Activated CD4-positive, alpha-beta T cell treated with anti-CD3 and anti-CD28 coated beads, Interleukin-2, amount 10 ng/mL, durations not matched to agents 24 days and 14 days (primary cell): ENCODE results near the gene ASXL2. TPM values are rescaled to one million over a fixed set of nuclear protein-coding genes. Genes with fewer than 3 reads are reported as not detected.
"Not testable (repeated sequence)": the region's sequence is repeated elsewhere in the genome, so short reads cannot be mapped to it uniquely, and the experiment has no call there.

ENCODE experiments used
- DNase-seq: peaks from one replicate; pipeline ENCODE4 v3.0.0; 2022
- H3K27ac Mint-ChIP-seq: one replicate; pipeline ENCODE4 v1.8.0; 2022; ENCODE audit warnings: mild to moderate bottlenecking, mixed read lengths
- H3K27me3 Mint-ChIP-seq: one replicate; pipeline ENCODE4 v1.8.0; 2022; ENCODE audit warnings: mixed read lengths
- H3K36me3 Mint-ChIP-seq: one replicate; pipeline ENCODE4 v1.8.0; 2022; ENCODE audit warnings: low read depth, mild to moderate bottlenecking, mixed read lengths
- H3K4me1 Mint-ChIP-seq: one replicate; pipeline ENCODE4 v1.8.0; 2021; ENCODE audit warnings: mixed read lengths
- H3K4me3 Mint-ChIP-seq: one replicate; pipeline ENCODE4 v1.8.0; 2022; ENCODE audit warnings: mild to moderate bottlenecking, moderate library complexity, mixed read lengths
- H3K9me3 Mint-ChIP-seq: one replicate; pipeline ENCODE4 v1.8.0; 2021; ENCODE audit warnings: mixed read lengths
- intact Hi-C: fragments of 100-400 bp; cut with micrococcal nuclease; formaldehyde crosslinking; loops from one replicate; pipeline ENCODE4 v1.15.1; 2023
- total RNA-seq: library from RNA; stranded (reverse); gene quantifications from 2 replicates; pipeline ENCODE4 v1.2.3, GENCODE V29; 2022

Gene ASXL2
- total RNA-seq, 1 donor from 2014 or later: 57.4 TPM

DNA sequence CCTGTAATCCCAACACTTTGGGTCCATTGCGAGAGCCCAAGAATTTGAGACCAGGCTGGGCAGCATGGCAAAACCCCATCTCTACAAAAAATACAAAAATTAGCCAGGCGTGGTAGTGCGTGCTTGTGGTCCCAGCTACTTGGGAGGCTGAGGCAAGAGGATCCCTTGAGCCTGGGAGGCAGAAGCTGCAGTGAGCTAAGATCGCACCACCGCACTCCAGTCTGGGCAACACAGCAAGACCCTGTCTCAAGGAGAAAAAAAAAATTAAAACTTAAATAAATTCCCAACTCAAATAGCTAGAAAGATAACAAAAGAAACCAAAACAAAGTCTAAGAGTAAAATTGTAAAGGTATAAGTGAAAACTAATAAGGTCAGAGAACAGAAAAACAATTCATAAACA lies 6.2 kb downstream of the ASXL2 start:
- H3K27me3 Mint-ChIP-seq: no peaks in the 10 kb centered on the region
- H3K4me1 Mint-ChIP-seq: peaks cover 16% of the 10 kb centered on the region
- H3K4me3 Mint-ChIP-seq: no peak overlapping the region
- H3K9me3 Mint-ChIP-seq: no peaks in the 10 kb centered on the region
- no peak for DNase-seq
- intact Hi-C loops: loop anchor here (10.0 kb wide), 2 partner anchors 193 to 373 kb away; partner anchors contain the start of genes HADHA and HADHB
- peaks cover 30% of the 10 kb centered on the region for H3K36me3 Mint-ChIP-seq
- no peak overlapping the region for H3K27ac Mint-ChIP-seq

DNA sequence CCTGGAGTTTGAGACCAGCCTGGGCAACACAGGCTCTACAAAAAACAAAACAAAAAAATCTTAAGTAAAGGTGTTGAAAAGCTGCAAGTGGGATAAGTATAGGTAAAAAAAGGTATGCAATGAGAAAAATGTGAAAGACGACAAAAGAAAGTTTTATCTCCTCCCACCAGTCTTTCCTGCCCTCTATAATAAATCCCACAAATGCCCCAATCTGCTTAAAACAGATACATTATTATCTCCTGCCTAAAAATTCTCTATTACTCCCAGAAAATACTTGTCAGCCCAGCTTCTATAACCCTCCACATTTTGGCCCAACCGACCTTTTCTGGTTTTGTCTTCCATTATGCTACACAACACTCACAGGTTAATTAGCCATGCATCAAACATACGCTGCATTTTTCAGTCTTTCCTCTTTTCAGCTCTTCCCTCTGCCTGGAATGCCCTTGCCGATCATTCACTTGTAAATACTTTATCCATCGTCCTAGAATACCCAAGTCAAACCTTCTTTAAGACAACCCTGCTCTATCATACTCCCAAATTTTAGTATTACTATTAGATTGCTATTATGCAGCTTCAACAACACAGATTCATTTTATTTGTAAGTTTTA lies 10.8 kb downstream of the ASXL2 start:
- no peak overlapping the region for H3K4me3 Mint-ChIP-seq
- H3K36me3 Mint-ChIP-seq: peaks cover 27% of the 10 kb centered on the region
- H3K9me3 Mint-ChIP-seq: no peaks in the 10 kb centered on the region
- no peak for DNase-seq
- peaks cover 6% of the 10 kb centered on the region for H3K4me1 Mint-ChIP-seq
- intact Hi-C loops: no loop called here
- no peaks in the 10 kb centered on the region for H3K27me3 Mint-ChIP-seq
- H3K27ac Mint-ChIP-seq: no peak overlapping the region

DNA sequence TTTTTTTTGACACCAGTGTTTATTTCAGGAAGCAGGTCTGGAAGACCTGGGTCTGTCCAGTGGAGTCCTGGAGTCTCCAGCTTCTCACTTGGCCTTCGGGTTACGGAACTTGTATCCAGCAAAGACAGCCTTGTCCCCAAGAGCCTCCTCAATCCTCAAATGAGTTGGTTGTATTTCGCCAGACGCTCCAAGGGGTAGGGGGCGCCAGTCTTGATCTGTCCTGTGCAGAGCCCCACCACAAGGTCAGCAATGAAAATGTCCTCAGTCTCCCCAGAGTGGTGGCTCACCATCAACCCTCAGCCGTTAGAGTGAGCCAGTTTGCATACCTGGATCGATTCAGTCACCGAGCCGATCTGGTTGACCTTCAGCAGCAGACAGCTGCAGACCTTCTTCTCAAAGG lies 21.9 kb downstream of the ASXL2 start:
- Mint-ChIP-seq H3K36me3 (peaks cover 13% of the 10 kb centered on the region), H3K9me3 (no peaks in the 10 kb centered on the region), H3K27me3 (no peaks in the 10 kb centered on the region), H3K27ac (no peak overlapping the region), H3K4me1 (peaks cover 42% of the 10 kb centered on the region), H3K4me3 (no peak overlapping the region)
- no peak for DNase-seq
- intact Hi-C loops: loop anchor here (10.0 kb wide), 1 partner anchor 62 kb away; no protein-coding TSS in a partner anchor

DNA sequence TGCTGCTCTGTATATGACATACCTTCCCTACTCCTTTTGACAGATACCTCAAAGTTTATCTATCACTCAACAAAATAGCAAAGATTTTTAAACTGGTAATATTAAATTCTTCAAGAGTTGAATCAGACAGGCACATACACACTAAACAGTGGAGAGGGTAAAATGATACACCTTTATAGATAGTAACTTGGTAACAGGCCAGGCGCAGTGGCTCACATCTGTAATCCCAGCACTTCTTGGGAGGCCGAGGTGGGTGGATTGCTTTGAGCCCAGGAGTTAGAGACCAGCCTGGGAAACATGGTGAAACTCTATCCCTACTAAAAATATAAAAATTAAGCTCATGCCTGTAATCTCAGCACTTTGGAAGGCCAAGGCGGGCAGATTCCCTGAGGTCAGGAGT lies 23.2 kb downstream of the ASXL2 start:
- intact Hi-C loops: loop anchor here (10.0 kb wide), 1 partner anchor 60 kb away; no protein-coding TSS in a partner anchor
- H3K27me3 Mint-ChIP-seq: no peaks in the 10 kb centered on the region
- peaks cover 47% of the 10 kb centered on the region for H3K4me1 Mint-ChIP-seq
- peaks cover 13% of the 10 kb centered on the region for H3K36me3 Mint-ChIP-seq
- H3K4me3 Mint-ChIP-seq: no peak overlapping the region
- no peak for DNase-seq
- H3K9me3 Mint-ChIP-seq: no peaks in the 10 kb centered on the region
- no peak overlapping the region for H3K27ac Mint-ChIP-seq

DNA sequence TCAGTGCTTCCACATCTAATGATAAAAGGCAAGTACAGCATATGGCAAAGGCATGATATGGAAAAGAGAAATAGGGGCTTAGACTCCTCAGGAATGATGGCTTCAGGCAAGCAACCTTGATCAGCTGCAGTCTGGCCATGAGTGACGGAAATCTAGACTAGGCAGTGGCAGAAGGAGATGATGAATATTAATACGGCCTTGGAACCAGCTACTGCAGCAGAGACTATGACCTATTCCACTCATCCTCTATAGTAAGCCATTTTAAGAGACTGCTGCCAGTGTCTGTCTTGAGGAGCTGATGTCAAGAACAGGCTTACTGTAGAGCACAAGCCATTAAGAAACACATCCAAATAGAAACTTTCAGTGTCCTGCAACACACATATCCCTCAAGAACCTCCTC lies 23.7 kb downstream of the ASXL2 start:
- no peak overlapping the region for H3K4me3 Mint-ChIP-seq
- peaks cover 46% of the 10 kb centered on the region for H3K4me1 Mint-ChIP-seq
- no peaks in the 10 kb centered on the region for H3K9me3 Mint-ChIP-seq
- no peaks in the 10 kb centered on the region for H3K27me3 Mint-ChIP-seq
- intact Hi-C loops: loop anchor here (5.0 to 10.0 kb wide), 3 partner anchors 60 to 128 kb away; partner anchors contain the start of gene KIF3C
- peak overlapping the region; percentile 21 for H3K27ac Mint-ChIP-seq
- DNase-seq: no peak
- peaks cover 13% of the 10 kb centered on the region for H3K36me3 Mint-ChIP-seq

DNA sequence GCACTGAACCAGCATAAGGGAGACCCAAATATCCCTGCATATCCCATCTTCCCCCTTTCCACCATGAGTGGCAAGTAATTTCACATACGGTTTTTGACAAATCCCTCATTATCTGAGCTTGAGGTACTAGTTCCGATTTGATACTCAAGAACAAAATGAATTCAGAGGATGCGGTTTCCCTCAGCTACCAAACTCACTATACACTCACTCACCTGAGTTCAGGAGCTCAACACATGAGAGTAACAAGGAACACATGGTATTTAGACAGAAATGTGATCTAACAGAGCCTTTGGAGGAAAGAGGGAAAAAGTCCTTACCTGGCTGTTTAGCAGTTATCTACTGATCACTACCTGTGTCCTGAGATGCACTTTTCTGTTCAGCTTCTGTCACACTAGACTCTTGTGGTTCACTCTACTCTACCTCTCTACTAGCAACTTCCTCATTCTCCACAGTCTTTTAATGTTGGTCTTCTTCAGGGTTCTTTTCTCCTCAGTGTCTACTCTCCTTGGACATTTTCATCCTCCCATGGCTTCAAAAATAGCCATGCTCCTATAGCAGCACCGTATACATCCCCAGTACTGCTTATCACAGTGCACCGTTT lies 25.1 kb downstream of the ASXL2 start:
- Mint-ChIP-seq H3K4me3 (peak overlapping the region; percentile 23), H3K36me3 (peaks cover 13% of the 10 kb centered on the region), H3K27me3 (no peaks in the 10 kb centered on the region), H3K27ac (peak overlapping the region; percentile 86), H3K9me3 (no peaks in the 10 kb centered on the region), H3K4me1 (peaks cover 43% of the 10 kb centered on the region)
- DNase-seq: peak; percentile 65
- intact Hi-C loops: loop anchor here (2.0 to 10.0 kb wide), 5 partner anchors 28 to 292 kb away; partner anchors contain the start of gene KIF3C

DNA sequence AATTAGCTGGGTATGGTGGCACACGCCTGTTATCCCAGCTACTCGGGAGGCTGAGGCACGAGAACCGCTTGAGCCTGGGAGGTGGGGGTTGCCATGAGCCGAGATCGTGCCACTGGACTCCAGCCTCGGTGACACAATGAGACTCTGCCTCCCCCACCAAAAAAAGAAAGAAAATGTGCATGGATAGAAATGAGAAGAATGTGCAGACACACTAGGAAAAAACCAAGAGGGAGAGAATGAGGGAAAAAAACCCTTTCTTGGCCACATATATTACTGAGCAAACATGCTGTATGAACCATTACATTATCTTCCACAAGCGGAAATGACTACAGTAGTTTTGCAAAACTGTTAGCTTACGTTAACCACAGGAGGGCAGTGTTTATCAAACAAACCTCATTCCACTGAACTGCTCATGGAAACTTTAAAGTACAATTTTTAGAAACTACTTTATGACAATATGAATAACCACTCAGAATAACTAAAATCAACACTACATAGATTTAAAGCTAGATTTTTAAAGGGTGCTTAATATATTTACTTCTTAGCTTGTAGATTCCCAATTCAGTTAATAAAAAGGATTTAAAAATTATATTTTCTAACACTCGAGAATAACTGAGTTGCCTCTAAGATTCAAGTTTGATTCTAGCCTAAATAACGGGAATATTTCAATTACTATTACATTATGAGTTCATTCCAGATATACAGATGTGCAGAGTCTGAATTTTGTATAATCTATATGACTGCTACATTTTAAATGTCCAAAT lies 26.4 kb downstream of the ASXL2 start:
- H3K4me3 Mint-ChIP-seq: peak overlapping the region; percentile 70
- H3K27ac Mint-ChIP-seq: peak overlapping the region; percentile 87
- peaks cover 43% of the 10 kb centered on the region for H3K4me1 Mint-ChIP-seq
- DNase-seq: peak; percentile 85
- H3K9me3 Mint-ChIP-seq: peaks cover 3% of the 10 kb centered on the region
- no peaks in the 10 kb centered on the region for H3K27me3 Mint-ChIP-seq
- H3K36me3 Mint-ChIP-seq: peaks cover 15% of the 10 kb centered on the region
- intact Hi-C loops: loop anchor here (1.0 to 10.0 kb wide), 8 partner anchors 21 to 293 kb away; partner anchors contain the start of genes ASXL2 and KIF3C

DNA sequence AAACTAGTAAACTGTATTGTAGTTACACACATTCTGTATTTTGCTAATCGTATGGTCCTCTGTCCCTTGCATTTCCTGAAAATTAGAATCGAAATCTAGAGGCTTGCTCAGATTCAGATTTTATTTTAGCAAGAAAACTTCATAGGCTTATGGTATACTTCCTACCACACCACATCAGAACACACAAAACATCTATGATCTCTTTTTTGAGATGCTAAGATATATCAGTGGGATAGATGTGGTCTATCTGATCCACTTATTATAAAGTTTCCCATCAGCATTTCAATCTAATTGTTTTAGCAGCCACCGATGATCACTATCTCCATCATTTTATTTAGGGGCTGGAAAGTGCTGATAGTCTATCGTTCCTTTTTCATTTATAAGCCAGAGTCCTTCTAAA lies 27.9 kb downstream of the ASXL2 start:
- not testable (repeated sequence) for H3K27me3 Mint-ChIP-seq, H3K9me3 Mint-ChIP-seq, DNase-seq
- H3K4me3 Mint-ChIP-seq: peak overlapping the region; percentile 40
- intact Hi-C loops: loop anchor here (5.0 to 10.0 kb wide), 3 partner anchors 56 to 132 kb away; partner anchors contain the start of gene KIF3C
- peak overlapping the region; percentile 68 for H3K27ac Mint-ChIP-seq
- peaks cover 13% of the 10 kb centered on the region for H3K36me3 Mint-ChIP-seq
- H3K4me1 Mint-ChIP-seq: peaks cover 43% of the 10 kb centered on the region

DNA sequence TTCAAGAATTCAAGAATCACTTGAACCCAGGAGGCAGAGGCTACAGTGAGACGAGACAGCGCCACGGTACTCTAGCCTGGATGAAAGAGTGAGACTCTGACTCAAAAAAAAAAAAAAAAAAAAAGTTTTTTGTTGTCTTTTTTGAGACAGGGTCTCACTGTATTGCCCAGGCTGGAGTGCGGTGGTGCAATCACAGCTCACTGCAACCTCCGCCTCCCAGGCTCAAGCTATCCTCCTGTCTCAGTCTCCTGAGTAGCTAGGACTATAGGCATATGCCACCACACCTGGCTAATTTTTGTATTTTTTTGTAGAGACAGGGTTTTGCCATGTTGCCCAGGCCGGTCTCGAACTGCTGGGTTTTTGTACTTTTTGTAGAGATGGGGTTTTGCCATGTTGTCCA lies 28.9 kb downstream of the ASXL2 start:
- H3K9me3 Mint-ChIP-seq, H3K27ac Mint-ChIP-seq, DNase-seq, H3K4me3 Mint-ChIP-seq, H3K36me3 Mint-ChIP-seq, intact Hi-C loops, H3K27me3 Mint-ChIP-seq: not testable (repeated sequence)
- peaks cover 39% of the 10 kb centered on the region for H3K4me1 Mint-ChIP-seq

DNA sequence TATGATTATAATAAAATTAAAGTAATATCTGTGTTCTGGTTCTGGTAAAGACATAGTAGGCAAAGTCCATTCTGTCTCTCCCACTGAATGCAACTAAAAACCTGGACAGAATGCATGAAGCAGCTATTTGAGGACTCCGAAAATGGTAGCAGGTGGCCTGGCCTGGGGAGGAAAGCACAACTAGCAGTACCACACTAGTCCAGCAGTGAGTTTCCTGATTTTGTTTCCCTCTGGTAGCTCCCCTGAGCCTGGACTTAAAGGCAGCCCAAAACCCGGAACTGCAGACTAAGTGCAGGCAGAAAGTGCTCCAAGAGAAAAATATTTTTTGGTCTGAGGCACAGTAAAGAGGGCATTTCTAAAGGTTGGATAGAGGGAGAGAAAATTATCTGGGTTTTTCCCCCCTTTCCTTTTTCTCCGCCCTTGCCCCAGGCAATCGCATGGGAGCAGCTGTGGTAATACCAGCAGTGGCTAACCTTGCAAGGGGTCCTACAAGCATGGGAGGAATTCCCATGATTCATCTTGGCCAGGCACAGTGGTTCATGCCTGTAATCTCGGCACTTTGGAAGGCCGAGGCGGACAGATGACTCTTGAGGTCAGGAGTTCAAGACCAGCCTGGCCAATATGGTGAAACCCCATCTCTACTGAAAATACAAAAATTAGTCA lies 32.3 kb downstream of the ASXL2 start:
- intact Hi-C loops: no loop called here
- H3K36me3 Mint-ChIP-seq: peaks cover 16% of the 10 kb centered on the region
- H3K27ac Mint-ChIP-seq: no peak overlapping the region
- no peaks in the 10 kb centered on the region for H3K27me3 Mint-ChIP-seq
- H3K4me3 Mint-ChIP-seq: no peak overlapping the region
- no peak for DNase-seq
- H3K9me3 Mint-ChIP-seq: peaks cover 3% of the 10 kb centered on the region
- H3K4me1 Mint-ChIP-seq: peaks cover 13% of the 10 kb centered on the region

DNA sequence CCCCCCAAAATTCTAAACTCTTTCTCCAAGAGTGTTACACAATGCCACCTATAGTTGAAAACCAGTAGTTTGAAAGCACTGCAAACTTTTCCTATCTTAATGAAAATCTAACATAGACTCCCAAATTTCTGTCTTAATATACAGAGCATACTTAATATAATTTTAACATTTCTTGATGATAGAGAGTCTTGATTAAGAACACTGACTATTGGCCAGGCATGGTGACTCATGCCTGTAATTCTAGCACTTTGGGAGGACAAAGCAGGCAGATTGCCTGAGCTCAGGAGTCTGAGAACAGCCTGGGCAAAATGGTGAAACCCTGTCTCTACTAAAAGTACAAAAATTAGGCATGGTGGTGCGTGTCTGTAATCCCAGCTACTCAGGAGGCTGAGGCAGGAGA lies 34.2 kb downstream of the ASXL2 start:
- Mint-ChIP-seq H3K9me3 (peaks cover 3% of the 10 kb centered on the region), H3K36me3 (peaks cover 22% of the 10 kb centered on the region), H3K27me3 (no peaks in the 10 kb centered on the region), H3K4me1 (peaks cover 7% of the 10 kb centered on the region), H3K27ac (no peak overlapping the region), H3K4me3 (no peak overlapping the region)
- peak; percentile 50 for DNase-seq
- intact Hi-C loops: no loop called here

DNA sequence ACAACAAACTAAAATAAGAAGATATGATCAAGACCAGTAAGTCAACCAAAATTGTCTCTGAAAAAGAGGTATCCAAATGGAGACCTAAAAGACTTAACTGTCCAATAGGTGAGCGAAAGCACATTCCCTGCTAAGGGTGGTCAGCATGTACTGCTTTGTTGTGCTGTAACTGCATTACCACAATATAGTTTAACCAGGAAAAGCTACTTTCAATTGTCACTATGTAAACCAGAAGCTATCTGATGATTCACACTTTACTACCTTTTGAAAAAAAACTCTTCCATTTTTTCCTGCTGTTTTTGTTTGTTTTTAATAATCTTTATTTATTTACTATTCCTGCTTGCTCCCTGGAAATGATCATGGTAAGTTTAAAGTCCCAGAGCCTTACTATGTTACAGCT lies 36.1 kb downstream of the ASXL2 start:
- intact Hi-C loops: no loop called here
- Mint-ChIP-seq H3K36me3 (peaks cover 24% of the 10 kb centered on the region), H3K9me3 (peaks cover 1% of the 10 kb centered on the region), H3K27ac (no peak overlapping the region), H3K27me3 (no peaks in the 10 kb centered on the region), H3K4me1 (peaks cover 11% of the 10 kb centered on the region), H3K4me3 (no peak overlapping the region)
- DNase-seq: no peak

DNA sequence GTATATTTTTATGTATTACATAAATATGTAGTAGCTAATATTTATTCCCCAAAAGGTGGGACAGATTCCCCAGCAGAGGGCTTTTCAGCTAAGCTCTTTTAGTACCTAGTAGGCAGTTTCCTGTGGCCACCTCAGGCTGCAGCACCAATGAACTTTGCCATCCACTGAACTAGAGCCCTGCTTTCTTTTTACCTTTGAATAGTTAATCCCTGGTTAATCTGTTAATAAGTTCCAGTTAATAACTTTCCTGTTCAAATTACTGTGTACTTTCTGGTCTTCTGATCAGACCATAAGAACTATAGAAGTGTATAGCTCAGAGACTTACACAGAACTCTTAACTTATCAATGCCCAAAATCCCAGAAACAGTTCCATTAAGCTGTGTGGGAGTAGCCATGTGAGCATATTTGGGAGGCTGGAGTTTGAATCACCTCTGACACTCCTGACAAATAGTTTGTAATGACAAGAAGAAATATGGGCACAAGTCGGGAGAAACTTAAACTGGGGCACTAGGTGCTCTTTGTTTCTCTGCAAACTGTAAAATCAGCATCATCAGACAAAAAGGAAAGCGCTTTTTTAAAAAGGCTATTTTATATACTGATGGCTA lies 40.0 kb downstream of the ASXL2 start:
- intact Hi-C loops: no loop called here
- Mint-ChIP-seq H3K27ac (no peak overlapping the region), H3K27me3 (no peaks in the 10 kb centered on the region), H3K4me1 (peaks cover 11% of the 10 kb centered on the region), H3K4me3 (no peak overlapping the region), H3K9me3 (no peaks in the 10 kb centered on the region), H3K36me3 (peaks cover 28% of the 10 kb centered on the region)
- DNase-seq: no peak
